ENCODE data around the gene ATP8B1.
"Not testable (repeated sequence)": the region's sequence is repeated elsewhere in the genome, so short reads cannot be mapped to it uniquely, and the experiment has no call there.

ATP8B1 gene

GRCh38 chr18:57738078-57738477 is 65.0 kb downstream of the ATP8B1 start:
- no peaks in the 10 kb centered on the region for H3K9me2 ChIP-seq (replicated peaks; ENCODE audit: low read depth, low read length)
- no peaks in the 10 kb centered on the region for H3K36me3 ChIP-seq (ENCODE audit: insufficient read depth, low read length)
- H3K79me2 ChIP-seq (ENCODE audit: insufficient read depth, low read length) = no peaks in the 10 kb centered on the region
- no peak overlapping the region for H3K9ac ChIP-seq (ENCODE audit: low read depth, low read length, poor library complexity, severe bottlenecking)
- H3K27me3 ChIP-seq (ENCODE audit: insufficient read depth, low read length, poor library complexity, severe bottlenecking) = no peaks in the 10 kb centered on the region
- H2AFZ ChIP-seq (ENCODE audit: low read length) = no peak overlapping the region
- no peaks in the 10 kb centered on the region for H4K20me1 ChIP-seq (ENCODE audit: insufficient read depth, low read length, poor library complexity, severe bottlenecking)
- H3K4me3 ChIP-seq (ENCODE audit: low read length, poor library complexity, severe bottlenecking) = no peak overlapping the region
- no peak overlapping the region for H3K4me2 ChIP-seq (ENCODE audit: low read depth, low read length, poor library complexity, severe bottlenecking)
- H3F3A ChIP-seq (ENCODE audit: low read depth) = no peaks in the 10 kb centered on the region
- H3K4me1 ChIP-seq (ENCODE audit: insufficient read depth, low read length, poor library complexity, severe bottlenecking) = no peaks in the 10 kb centered on the region
- TF ChIP-seq EZH2phosphoT487 (IDR thresholded peaks at IDR 0.05; ENCODE audit: borderline replicate concordance) = no peak
- no peak for TF ChIP-seq CTCF (conservative IDR thresholded peaks at IDR 0.05; ENCODE audit: low read length)
- H3K9me3 ChIP-seq (ENCODE audit: insufficient read depth, low read depth, low read length) = no peaks in the 10 kb centered on the region

- no peak overlapping the region for H2AFZ ChIP-seq (ENCODE audit: low read length)
- no peaks in the 10 kb centered on the region for H3F3A ChIP-seq (ENCODE audit: low read depth)
- H3K4me2 ChIP-seq (ENCODE audit: low read depth, low read length, poor library complexity, severe bottlenecking) = no peak overlapping the region
- TF ChIP-seq CTCF (conservative IDR thresholded peaks at IDR 0.05; ENCODE audit: low read length) (no peak), EZH2phosphoT487 (IDR thresholded peaks at IDR 0.05; ENCODE audit: borderline replicate concordance) (no peak)
- H3K9me3 ChIP-seq (ENCODE audit: insufficient read depth, low read depth, low read length) = no peaks in the 10 kb centered on the region
- H3K79me2 ChIP-seq (ENCODE audit: insufficient read depth, low read length) = no peaks in the 10 kb centered on the region
- H3K27me3 ChIP-seq (ENCODE audit: insufficient read depth, low read length, poor library complexity, severe bottlenecking) = no peaks in the 10 kb centered on the region
- no peaks in the 10 kb centered on the region for H4K20me1 ChIP-seq (ENCODE audit: insufficient read depth, low read length, poor library complexity, severe bottlenecking)
- H3K9ac ChIP-seq (ENCODE audit: low read depth, low read length, poor library complexity, severe bottlenecking) = no peak overlapping the region
- no peaks in the 10 kb centered on the region for H3K4me1 ChIP-seq (ENCODE audit: insufficient read depth, low read length, poor library complexity, severe bottlenecking)
- H3K9me2 ChIP-seq (replicated peaks; ENCODE audit: low read depth, low read length) = no peaks in the 10 kb centered on the region
- no peak overlapping the region for H3K4me3 ChIP-seq (ENCODE audit: low read length, poor library complexity, severe bottlenecking)
- H3K36me3 ChIP-seq (ENCODE audit: insufficient read depth, low read length) = no peaks in the 10 kb centered on the region
These were observed 65.6 kb downstream of the ATP8B1 start for GRCh38 chr18:57737400-57738060.

GRCh38 chr18:57735042-57735441 is 68.1 kb downstream of the ATP8B1 start:
- not testable (repeated sequence) for H3K4me3 ChIP-seq (ENCODE audit: low read length, poor library complexity, severe bottlenecking); H4K20me1 ChIP-seq (ENCODE audit: insufficient read depth, low read length, poor library complexity, severe bottlenecking); H3F3A ChIP-seq (ENCODE audit: low read depth); H3K27me3 ChIP-seq (ENCODE audit: insufficient read depth, low read length, poor library complexity, severe bottlenecking); H3K9me2 ChIP-seq (replicated peaks; ENCODE audit: low read depth, low read length); H3K4me1 ChIP-seq (ENCODE audit: insufficient read depth, low read length, poor library complexity, severe bottlenecking); H3K79me2 ChIP-seq (ENCODE audit: insufficient read depth, low read length); H3K9ac ChIP-seq (ENCODE audit: low read depth, low read length, poor library complexity, severe bottlenecking); H3K9me3 ChIP-seq (ENCODE audit: insufficient read depth, low read depth, low read length); H3K4me2 ChIP-seq (ENCODE audit: low read depth, low read length, poor library complexity, severe bottlenecking); H3K36me3 ChIP-seq (ENCODE audit: insufficient read depth, low read length); H2AFZ ChIP-seq (ENCODE audit: low read length)

GRCh38 chr18:57733861-57734260 is 69.3 kb downstream of the ATP8B1 start:
- Histone ChIP-seq H3K9me2 (replicated peaks; ENCODE audit: low read depth, low read length) (no peaks in the 10 kb centered on the region), H3K4me3 (ENCODE audit: low read length, poor library complexity, severe bottlenecking) (no peak overlapping the region), H3K27me3 (ENCODE audit: insufficient read depth, low read length, poor library complexity, severe bottlenecking) (no peaks in the 10 kb centered on the region), H2AFZ (ENCODE audit: low read length) (no peak overlapping the region), H3K36me3 (ENCODE audit: insufficient read depth, low read length) (no peaks in the 10 kb centered on the region), H3F3A (ENCODE audit: low read depth) (no peaks in the 10 kb centered on the region), H3K79me2 (ENCODE audit: insufficient read depth, low read length) (no peaks in the 10 kb centered on the region), H4K20me1 (ENCODE audit: insufficient read depth, low read length, poor library complexity, severe bottlenecking) (no peaks in the 10 kb centered on the region), H3K4me1 (ENCODE audit: insufficient read depth, low read length, poor library complexity, severe bottlenecking) (no peaks in the 10 kb centered on the region), H3K4me2 (ENCODE audit: low read depth, low read length, poor library complexity, severe bottlenecking) (no peak overlapping the region), H3K9me3 (ENCODE audit: insufficient read depth, low read depth, low read length) (no peaks in the 10 kb centered on the region), H3K9ac (ENCODE audit: low read depth, low read length, poor library complexity, severe bottlenecking) (no peak overlapping the region)
- no peak for TF ChIP-seq EZH2phosphoT487 (IDR thresholded peaks at IDR 0.05; ENCODE audit: borderline replicate concordance)
- no peak for TF ChIP-seq CTCF (conservative IDR thresholded peaks at IDR 0.05; ENCODE audit: low read length)

Measured in Loucy (cell line).